Astrocyte (in vitro differentiated cells and primary cell): Measurements from ENCODE around the gene NOL8.

Experiments
- CTCF ChIP-seq: IDR thresholded peaks from 2 replicates; pipeline ENCODE4 v1.5.1; 2011; ENCODE audit warnings: low read depth, mild to moderate bottlenecking, inconsistent platforms, low read length, moderate library complexity; ENCODE audit not compliant: insufficient read depth
- EZH2 ChIP-seq: IDR thresholded peaks from 2 replicates; pipeline ENCODE4 v1.6.1; 2012; ENCODE audit warnings: mild to moderate bottlenecking, low read length, inconsistent platforms; ENCODE audit not compliant: insufficient read depth

- TF ChIP-seq CTCF (no peak), EZH2 (no peak)
Measured at GRCh38 chr9:92310562-92310961, 14.6 kb downstream of the NOL8 start.
